ENCODE results near the gene CDC26. TPM values are rescaled to one million over a fixed set of nuclear protein-coding genes. Genes with fewer than 3 reads are reported as not detected.

The CDC26 gene
- total RNA-seq, 2 donors from 2014 or later: 17.8 to 21.2 TPM

- H3K27me3 ChIP-seq (replicated peaks; ENCODE audit: insufficient read depth): no peaks in the 10 kb centered on the region
- no peaks in the 10 kb centered on the region for H3K9me3 ChIP-seq
- intact Hi-C loops (cut with DNase I): no loop called here
- 91% methylated on average over 2 of the region's 2 CpGs for WGBS
- no peaks in the 10 kb centered on the region for H3K36me3 ChIP-seq
- no peak for DNase-seq (ENCODE audit: low spot score)
- H3K4me1 ChIP-seq (replicated peaks): no peaks in the 10 kb centered on the region
- H3K27ac ChIP-seq: no peak overlapping the region
- no peak overlapping the region for H3K4me3 ChIP-seq
- TF ChIP-seq POLR2A (IDR thresholded peaks at IDR 0.05): no peak
- TF ChIP-seq POLR2AphosphoS5 (IDR thresholded peaks at IDR 0.05): no peak
- no peak for TF ChIP-seq CTCF (IDR thresholded peaks at IDR 0.05)
Measured at GRCh38 chr9:113231701-113232100, 43.7 kb downstream of the CDC26 start.

GRCh38 chr9:113228130-113228665 is 47.2 kb downstream of the CDC26 start:
- DNase-seq (ENCODE audit: low spot score): no peak
- Histone ChIP-seq H3K27me3 (replicated peaks; ENCODE audit: insufficient read depth) (no peaks in the 10 kb centered on the region), H3K27ac (peak overlapping the region; percentile 28 to 67), H3K4me3 (no peak overlapping the region), H3K9me3 (no peaks in the 10 kb centered on the region), H3K4me1 (replicated peaks) (no peaks in the 10 kb centered on the region), H3K36me3 (no peaks in the 10 kb centered on the region)
- TF ChIP-seq POLR2AphosphoS5 (IDR thresholded peaks at IDR 0.05) (peak; percentile 38), CTCF (IDR thresholded peaks at IDR 0.05) (no peak), POLR2A (IDR thresholded peaks at IDR 0.05) (no peak)
- WGBS: 29% methylated on average over 3 of the region's 3 CpGs
- intact Hi-C loops (cut with DNase I): no loop called here

- H3K9me3 ChIP-seq: no peaks in the 10 kb centered on the region
- H3K4me3 ChIP-seq: no peak overlapping the region
- DNase-seq (ENCODE audit: low spot score): no peak
- intact Hi-C loops (cut with DNase I): no loop called here
- no peaks in the 10 kb centered on the region for H3K36me3 ChIP-seq
- H3K27ac ChIP-seq: peak overlapping the region in 1 of 2 donors; percentile 67
- no peaks in the 10 kb centered on the region for H3K4me1 ChIP-seq (replicated peaks)
- H3K27me3 ChIP-seq (replicated peaks; ENCODE audit: insufficient read depth): no peaks in the 10 kb centered on the region
- TF ChIP-seq POLR2AphosphoS5 (IDR thresholded peaks at IDR 0.05): no peak
- no peak for TF ChIP-seq POLR2A (IDR thresholded peaks at IDR 0.05)
- no peak for TF ChIP-seq CTCF (IDR thresholded peaks at IDR 0.05)
- WGBS: 0% methylated on average over 1 of the region's 1 CpG
Measured at GRCh38 chr9:113227436-113227835, 47.9 kb downstream of the CDC26 start.

GRCh38 chr9:113223963-113224362 is 51.4 kb downstream of the CDC26 start:
- intact Hi-C loops (cut with DNase I): loop anchor here (5.0 kb wide), 1 partner anchor 48 kb away; no protein-coding TSS in a partner anchor
- no peak for DNase-seq (ENCODE audit: low spot score)
- H3K4me3 ChIP-seq: no peak overlapping the region
- H3K27ac ChIP-seq: no peak overlapping the region
- no peaks in the 10 kb centered on the region for H3K36me3 ChIP-seq
- peaks cover 3% of the 10 kb centered on the region for H3K4me1 ChIP-seq (replicated peaks)
- TF ChIP-seq POLR2A (IDR thresholded peaks at IDR 0.05): no peak
- WGBS: 82% methylated on average over 2 of the region's 2 CpGs
- no peaks in the 10 kb centered on the region for H3K9me3 ChIP-seq
- H3K27me3 ChIP-seq (replicated peaks; ENCODE audit: insufficient read depth): no peaks in the 10 kb centered on the region

GRCh38 chr9:113222482-113222841 is 52.9 kb downstream of the CDC26 start:
- Histone ChIP-seq H3K27me3 (replicated peaks; ENCODE audit: insufficient read depth) (no peaks in the 10 kb centered on the region), H3K27ac (peak overlapping the region; percentile 78 to 84), H3K36me3 (no peaks in the 10 kb centered on the region), H3K9me3 (no peaks in the 10 kb centered on the region), H3K4me3 (peak overlapping the region; percentile 60 to 79), H3K4me1 (replicated peaks) (peaks cover 3% of the 10 kb centered on the region)
- intact Hi-C loops (cut with DNase I): loop anchor here (5.0 kb wide), 1 partner anchor 50 kb away; no protein-coding TSS in a partner anchor
- DNase-seq (ENCODE audit: low spot score): no peak
- peak; percentile 27 for TF ChIP-seq POLR2AphosphoS5 (IDR thresholded peaks at IDR 0.05)
- no peak for TF ChIP-seq POLR2A (IDR thresholded peaks at IDR 0.05)
- no peak for TF ChIP-seq CTCF (IDR thresholded peaks at IDR 0.05)
- 53% methylated on average over 5 of the region's 5 CpGs for WGBS

Data from prostate gland (tissue), 2 donors.